ENCODE data around the gene HOXB4. TPM values are rescaled to one million over a fixed set of nuclear protein-coding genes. Genes with fewer than 3 reads are reported as not detected.

HOXB4 gene
- total RNA-seq, 1 experiment from 2014 or later, result 2.0 TPM

GRCh38 chr17:48590607-48591161 is 12.5 kb upstream of the HOXB4 start:
- Histone ChIP-seq H2AFZ (no peak overlapping the region), H3K4me2 (no peak overlapping the region), H3K4me1 (replicated peaks; ENCODE audit: insufficient read depth) (peaks cover 12% of the 10 kb centered on the region), H4K20me1 (ENCODE audit: insufficient read depth) (no peaks in the 10 kb centered on the region), H3K27ac (no peak overlapping the region), H3K9me3 (ENCODE audit: insufficient read depth, low read depth) (no peaks in the 10 kb centered on the region), H3F3A (ENCODE audit: insufficient read depth, low read depth) (peaks cover 13% of the 10 kb centered on the region; the same call in 1 of the 2 replicates), H3K36me3 (ENCODE audit: low read depth) (peaks cover 7% of the 10 kb centered on the region), H3K27me3 (ENCODE audit: insufficient read depth, low read depth) (no peaks in the 10 kb centered on the region), H3K79me2 (ENCODE audit: low read depth) (no peaks in the 10 kb centered on the region), H3K9me2 (ENCODE audit: insufficient read depth) (no peaks in the 10 kb centered on the region), H3K4me3 (no peak overlapping the region)
- TF ChIP-seq CTCF (conservative IDR thresholded peaks at IDR 0.05) (no peak), EZH2 (IDR thresholded peaks at IDR 0.05; ENCODE audit: low read depth) (no peak)
- ChIA-PET POLR2A (ENCODE audit: unreplicated experiment) (interaction anchor here (0.5 kb wide), 1 partner anchor 239 kb away, joined by 3 read pairs; no protein-coding TSS in a partner anchor), CTCF (interaction anchor here (0.6 to 1.0 kb wide), 2 partner anchors 33 to 239 kb away, joined by 3 to 4 read pairs; no protein-coding TSS in a partner anchor)
- no TSS peak for BruUV-seq (replicated peaks)
- intact Hi-C loops (cut with micrococcal nuclease; ENCODE audit: unreplicated experiment), result no loop called here
- no peak for DNase-seq

- no peaks in the 10 kb centered on the region for H3K79me2 ChIP-seq (ENCODE audit: low read depth)
- H3F3A ChIP-seq (ENCODE audit: insufficient read depth, low read depth), result peaks cover 13% of the 10 kb centered on the region; the same call in 1 of the 2 replicates
- no peak within 1 kb of the TSS for H2AFZ ChIP-seq
- no peaks in the 10 kb centered on the region for H3K9me2 ChIP-seq (ENCODE audit: insufficient read depth)
- H3K4me1 ChIP-seq (replicated peaks; ENCODE audit: insufficient read depth), result peaks cover 12% of the 10 kb centered on the region
- no peak for DNase-seq
- H3K9me3 ChIP-seq (ENCODE audit: insufficient read depth, low read depth), result no peaks in the 10 kb centered on the region
- ChIA-PET POLR2A (ENCODE audit: unreplicated experiment) (no interaction called here), CTCF (interaction anchor here (1.0 kb wide), 1 partner anchor 238 kb away, joined by 4 read pairs; no protein-coding TSS in a partner anchor)
- H3K27ac ChIP-seq, result no peak within 1 kb of the TSS
- intact Hi-C loops (cut with micrococcal nuclease; ENCODE audit: unreplicated experiment), result no loop called here
- no TSS peak for BruUV-seq (replicated peaks)
- no peak within 1 kb of the TSS for H3K4me3 ChIP-seq
- H3K4me2 ChIP-seq, result no peak within 1 kb of the TSS
- H3K36me3 ChIP-seq (ENCODE audit: low read depth), result peaks cover 2% of the 10 kb centered on the region
- no peaks in the 10 kb centered on the region for H3K27me3 ChIP-seq (ENCODE audit: insufficient read depth, low read depth)
- TF ChIP-seq EZH2 (IDR thresholded peaks at IDR 0.05; ENCODE audit: low read depth) (no peak), CTCF (conservative IDR thresholded peaks at IDR 0.05) (no peak)
- no peaks in the 10 kb centered on the region for H4K20me1 ChIP-seq (ENCODE audit: insufficient read depth)
Measured at GRCh38 chr17:48589831-48590606, 11.9 kb upstream of the HOXB4 start, which contains the start of gene HOXB3. HOXB3 (minus strand) TSS chr17:48590241; CDS start chr17:48552474, 37,767 bp downstream.

GRCh38 chr17:48589060-48589830 is 11.1 kb upstream of the HOXB4 start:
- no peak for DNase-seq
- H3K4me1 ChIP-seq (replicated peaks; ENCODE audit: insufficient read depth), result peaks cover 12% of the 10 kb centered on the region

More at GRCh38 chr17:48589060-48589830, 11.1 kb upstream of the HOXB4 start:
- H3K27me3 ChIP-seq (ENCODE audit: insufficient read depth, low read depth), result no peaks in the 10 kb centered on the region
- ChIA-PET CTCF (interaction anchor here (0.7 kb wide), 1 partner anchor 471 kb away, joined by 4 read pairs; no protein-coding TSS in a partner anchor), POLR2A (ENCODE audit: unreplicated experiment) (no interaction called here)
- H3F3A ChIP-seq (ENCODE audit: insufficient read depth, low read depth), result peaks cover 13% of the 10 kb centered on the region; the same call in 1 of the 2 replicates
- no peaks in the 10 kb centered on the region; the same call in none of the 2 replicates for H3K36me3 ChIP-seq (ENCODE audit: low read depth)
- H3K79me2 ChIP-seq (ENCODE audit: low read depth), result 0 out of 2 replicates have a peak, but pooled peaks cover 3% of the 10 kb centered on the region
- H3K9me2 ChIP-seq (ENCODE audit: insufficient read depth), result no peaks in the 10 kb centered on the region
- no peak overlapping the region for H2AFZ ChIP-seq
- H4K20me1 ChIP-seq (ENCODE audit: insufficient read depth), result no peaks in the 10 kb centered on the region
- no peak for TF ChIP-seq EZH2 (IDR thresholded peaks at IDR 0.05; ENCODE audit: low read depth)
- TF ChIP-seq CTCF (conservative IDR thresholded peaks at IDR 0.05), result no peak
- no TSS peak for BruUV-seq (replicated peaks)
- H3K9me3 ChIP-seq (ENCODE audit: insufficient read depth, low read depth), result no peaks in the 10 kb centered on the region
- no peak overlapping the region for H3K4me3 ChIP-seq
- H3K4me2 ChIP-seq, result no peak overlapping the region
- no peak overlapping the region for H3K27ac ChIP-seq
- intact Hi-C loops (cut with micrococcal nuclease; ENCODE audit: unreplicated experiment), result no loop called here

Measured in PC-9 (cell line).